ENCODE measurements around the gene HBE1. TPM values are rescaled to one million over a fixed set of nuclear protein-coding genes. Genes with fewer than 3 reads are reported as not detected.
"Not testable (repeated sequence)": the region's sequence is repeated elsewhere in the genome, so short reads cannot be mapped to it uniquely, and the experiment has no call there.

Gene HBE1
- total RNA-seq, 1 donor from 2014 or later = 3.3 TPM

- DNase-seq = no peak
Measured at GRCh38 chr11:5285703-5286340, 16.1 kb upstream of the HBE1 start.

DNA sequence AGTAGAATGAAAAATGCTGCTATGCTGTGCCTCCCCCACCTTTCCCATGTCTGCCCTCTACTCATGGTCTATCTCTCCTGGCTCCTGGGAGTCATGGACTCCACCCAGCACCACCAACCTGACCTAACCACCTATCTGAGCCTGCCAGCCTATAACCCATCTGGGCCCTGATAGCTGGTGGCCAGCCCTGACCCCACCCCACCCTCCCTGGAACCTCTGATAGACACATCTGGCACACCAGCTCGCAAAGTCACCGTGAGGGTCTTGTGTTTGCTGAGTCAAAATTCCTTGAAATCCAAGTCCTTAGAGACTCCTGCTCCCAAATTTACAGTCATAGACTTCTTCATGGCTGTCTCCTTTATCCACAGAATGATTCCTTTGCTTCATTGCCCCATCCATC lies 14.9 kb upstream of the HBE1 start:
- peak; percentile 22 for DNase-seq

GRCh38 chr11:5283882-5284281 lies 14.1 kb upstream of the HBE1 start:
- no peak for DNase-seq

DNA sequence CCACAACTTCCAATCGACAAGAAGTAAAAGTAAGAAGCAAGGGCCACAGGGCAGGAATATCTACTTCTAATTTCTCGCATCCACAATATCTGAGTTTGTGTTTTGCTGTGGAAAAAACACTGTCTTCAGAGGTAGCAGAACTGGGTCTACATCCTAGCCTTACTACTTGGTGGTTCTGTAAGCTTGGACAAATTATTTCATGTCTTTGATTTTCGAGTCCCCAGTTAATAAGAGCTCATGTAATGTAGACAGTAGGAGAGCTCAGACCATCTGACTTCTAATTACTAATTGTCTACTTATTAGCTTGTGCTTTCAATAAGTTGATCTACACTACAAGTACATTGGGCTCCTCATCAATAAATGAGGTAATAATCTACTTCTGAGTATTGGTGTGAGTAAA lies 13.3 kb upstream of the HBE1 start:
- no peak for DNase-seq

GRCh38 chr11:5282628-5283027 lies 12.9 kb upstream of the HBE1 start:
- no peak for DNase-seq

GRCh38 chr11:5281596-5281995 lies 11.9 kb upstream of the HBE1 start:
- DNase-seq = no peak

- DNase-seq = peak; percentile 39
Measured at GRCh38 chr11:5280582-5281102, 10.9 kb upstream of the HBE1 start.

GRCh38 chr11:5279471-5280090 lies 9.8 kb upstream of the HBE1 start:
- DNase-seq = no peak

GRCh38 chr11:5277807-5278382 lies 8.2 kb upstream of the HBE1 start:
- no peak for DNase-seq

DNA sequence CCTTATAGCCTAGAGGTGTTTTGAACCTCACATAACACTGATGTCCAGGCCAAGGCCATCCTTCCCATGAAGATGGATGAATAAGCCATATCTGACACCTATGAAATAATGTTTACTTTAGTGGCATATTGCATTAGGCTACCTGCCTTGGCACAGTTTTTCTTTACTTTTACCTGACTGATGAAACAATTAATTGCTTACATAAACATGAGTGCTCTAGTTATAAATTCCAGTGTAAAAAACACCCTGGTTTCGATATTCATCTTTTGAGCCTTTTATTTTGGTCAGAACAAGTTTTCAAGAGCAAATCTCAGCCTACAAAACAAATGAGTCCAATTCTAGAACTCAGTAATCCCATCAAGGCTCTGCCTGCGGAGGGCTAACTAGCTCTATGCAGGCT lies 7.0 kb upstream of the HBE1 start:
- DNase-seq = no peak

GRCh38 chr11:5275369-5276110 lies 5.8 kb upstream of the HBE1 start:
- DNase-seq = no peak

GRCh38 chr11:5274395-5274794 lies 4.7 kb upstream of the HBE1 start:
- DNase-seq = no peak

DNA sequence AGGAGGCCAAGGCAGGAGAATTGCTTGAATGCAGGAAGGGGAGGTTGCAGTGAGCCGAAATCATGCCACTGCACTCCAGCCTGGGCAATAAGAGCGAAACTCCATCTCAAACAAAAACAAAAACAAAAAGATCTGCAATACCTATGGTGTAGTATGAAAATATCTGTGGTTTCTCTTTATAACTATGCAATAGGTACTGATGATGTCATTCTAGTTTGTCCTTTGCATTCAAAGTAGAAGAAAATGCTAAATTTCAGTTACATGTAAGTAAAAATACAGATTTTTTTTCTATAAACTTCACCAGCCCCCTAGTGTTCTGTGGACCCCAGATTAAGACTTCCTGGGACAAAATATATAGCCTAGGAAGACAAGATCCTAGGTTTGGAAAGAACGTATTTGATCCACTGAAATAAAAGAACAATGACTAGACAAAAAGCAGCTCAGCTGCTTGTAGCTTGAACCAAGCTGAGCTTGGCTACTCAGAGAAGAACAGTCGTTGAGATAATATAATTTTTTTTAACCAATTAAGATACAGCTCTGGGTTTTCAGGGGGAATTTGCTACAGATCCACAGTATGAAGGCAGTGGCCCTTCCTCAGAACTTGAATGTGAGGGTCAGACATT lies 2.8 kb upstream of the HBE1 start:
- no peak for DNase-seq

- DNase-seq = no peak
Measured at GRCh38 chr11:5267033-5267563, 2.6 kb downstream of the HBE1 start.

DNA sequence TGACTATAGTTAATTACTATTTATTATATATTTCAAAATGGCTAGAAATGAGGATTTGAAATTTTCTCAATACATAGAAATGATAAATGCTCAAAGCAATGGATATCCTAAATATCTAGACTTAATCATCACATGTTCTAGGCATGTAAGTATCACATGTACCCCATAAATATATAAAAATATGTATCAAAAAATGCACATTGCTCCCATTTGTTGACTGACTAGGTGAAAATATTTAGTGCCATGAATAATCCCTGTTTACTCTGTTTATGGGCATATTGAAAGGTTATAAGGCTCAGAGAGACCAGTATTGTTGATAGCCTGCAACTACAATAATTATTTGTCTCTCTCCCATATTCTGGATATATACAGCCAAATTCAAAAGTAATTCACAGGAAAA lies 3.1 kb downstream of the HBE1 start:
- no peak for DNase-seq

DNA sequence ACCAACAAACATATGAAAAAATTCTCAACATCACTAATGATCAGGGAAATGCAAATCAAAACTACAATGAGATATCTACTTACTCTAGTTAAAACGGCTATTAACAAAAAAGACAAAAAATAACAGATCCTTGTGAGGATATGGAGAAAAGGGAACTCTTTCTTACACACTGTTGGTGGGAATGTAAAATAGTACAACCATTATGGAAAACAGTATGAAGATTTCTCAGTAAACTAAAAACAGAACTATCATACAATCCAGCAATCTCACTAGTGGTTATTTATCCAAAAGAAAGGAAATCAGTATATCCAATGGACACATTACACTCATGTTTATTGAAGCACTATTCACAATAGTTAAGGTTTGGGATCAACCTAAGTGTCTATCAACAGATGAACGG lies 3.9 kb downstream of the HBE1 start:
- DNase-seq = no peak

- no peak for DNase-seq
Measured at GRCh38 chr11:5258543-5259262, 11.0 kb downstream of the HBE1 start.

DNA sequence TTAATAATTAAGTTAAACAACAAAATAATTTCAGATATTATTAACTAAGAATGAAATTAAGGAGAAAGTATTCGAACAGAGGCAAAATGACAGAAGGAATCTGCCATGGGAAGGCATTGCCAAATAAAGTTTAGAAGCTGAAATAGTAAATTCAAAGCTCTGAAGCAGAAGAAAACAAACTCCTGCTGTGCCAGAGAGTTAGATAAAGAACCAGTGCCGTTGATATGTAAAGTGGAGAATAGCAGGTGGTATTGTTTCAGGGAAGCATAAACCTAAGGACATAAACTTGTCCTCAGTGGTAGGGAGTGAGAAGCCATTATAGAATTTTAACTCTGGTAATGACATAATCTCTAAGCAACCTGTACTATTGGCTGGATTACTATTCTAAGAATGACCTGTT lies 12.4 kb downstream of the HBE1 start:
- DNase-seq = no peak

DNA sequence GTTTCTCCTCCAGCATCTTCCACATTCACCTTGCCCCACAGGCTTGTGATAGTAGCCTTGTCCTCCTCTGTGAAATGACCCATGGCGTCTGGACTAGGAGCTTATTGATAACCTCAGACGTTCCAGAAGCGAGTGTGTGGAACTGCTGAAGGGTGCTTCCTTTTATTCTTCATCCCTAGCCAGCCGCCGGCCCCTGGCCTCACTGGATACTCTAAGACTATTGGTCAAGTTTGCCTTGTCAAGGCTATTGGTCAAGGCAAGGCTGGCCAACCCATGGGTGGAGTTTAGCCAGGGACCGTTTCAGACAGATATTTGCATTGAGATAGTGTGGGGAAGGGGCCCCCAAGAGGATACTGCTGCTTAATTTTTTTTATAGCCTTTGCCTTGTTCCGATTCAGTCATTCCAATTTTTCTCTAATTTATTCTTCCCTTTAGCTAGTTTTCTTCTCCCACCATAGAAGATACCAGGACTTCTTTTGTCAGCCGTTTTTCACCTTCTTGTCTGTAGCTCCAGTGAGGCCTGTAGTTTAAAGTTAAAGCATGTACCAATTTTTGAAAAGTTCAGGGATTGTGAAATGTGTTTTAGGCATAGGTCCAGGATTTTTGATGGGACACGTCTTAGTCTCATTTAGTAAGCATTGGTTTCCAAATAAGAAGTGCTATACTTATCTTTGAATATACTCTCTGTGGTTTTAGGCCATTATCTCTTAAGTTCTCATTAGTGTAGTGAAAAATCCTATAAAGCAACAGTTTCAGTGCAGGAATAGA lies 14.9 kb downstream of the HBE1 start, which contains the start of gene HBG2:
Gene HBG2, minus strand, starts transcription at position 136 of the 768 bp plus-strand sequence. Its CDS starts 53 bp downstream, at position 83.
- not testable (repeated sequence) for DNase-seq

GRCh38 chr11:5254023-5254422 lies 15.7 kb downstream of the HBE1 start:
- DNase-seq = not testable (repeated sequence)

DNA sequence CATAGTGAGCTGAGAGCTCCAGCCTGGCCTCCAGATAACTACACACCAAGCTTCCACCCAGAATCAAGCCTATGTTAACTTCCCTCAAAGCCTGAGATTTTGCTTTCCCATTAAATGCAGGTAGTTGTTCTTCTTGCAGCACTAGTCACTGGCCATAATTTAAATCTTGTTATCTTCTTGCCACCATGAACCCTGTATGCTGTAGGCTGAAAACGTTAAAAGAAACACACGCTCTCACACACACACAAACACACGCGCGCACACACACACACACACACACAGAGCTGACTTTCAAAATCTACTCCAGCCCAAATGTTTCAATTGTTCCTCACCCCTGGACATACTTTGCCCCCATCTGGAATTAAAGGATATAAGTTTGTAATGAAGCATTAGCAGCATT lies 16.3 kb downstream of the HBE1 start:
- not testable (repeated sequence) for DNase-seq
